Measurements from ENCODE around the gene LRRC10B.

Gene LRRC10B

GRCh38 chr11:61547246-61547645, 38.7 kb downstream of the LRRC10B start:
- no peak for DNase-seq (ENCODE audit: low read depth)
- TF ChIP-seq CTCF (IDR thresholded peaks at IDR 0.05; ENCODE audit: low read length, missing control alignments) = no peak
- H3K4me3 ChIP-seq (replicated peaks; ENCODE audit: low read depth, low read length) = no peak overlapping the region

DNA sequence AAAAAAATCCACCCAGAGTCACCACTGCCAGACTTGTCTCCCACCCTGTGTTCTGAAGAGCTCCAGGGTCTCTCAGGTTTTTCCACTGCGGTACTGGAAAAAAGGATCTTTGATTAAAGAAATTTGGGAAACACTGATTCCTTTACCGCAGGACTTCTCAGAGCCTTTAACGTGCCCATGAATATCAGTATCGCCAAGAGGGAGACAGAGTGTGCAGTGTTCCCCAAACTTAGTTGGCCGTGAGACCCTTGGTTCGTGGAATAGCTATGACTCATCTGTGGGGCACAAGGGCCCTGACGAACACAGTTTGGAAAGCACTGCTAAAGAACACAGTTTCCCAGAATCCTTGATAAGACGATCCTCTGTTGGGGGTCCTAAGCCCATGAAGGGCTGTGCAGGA, 40.6 kb downstream of the LRRC10B start:
- H3K4me3 ChIP-seq (replicated peaks; ENCODE audit: low read depth, low read length) = no peak overlapping the region
- DNase-seq (ENCODE audit: low read depth) = no peak

DNA sequence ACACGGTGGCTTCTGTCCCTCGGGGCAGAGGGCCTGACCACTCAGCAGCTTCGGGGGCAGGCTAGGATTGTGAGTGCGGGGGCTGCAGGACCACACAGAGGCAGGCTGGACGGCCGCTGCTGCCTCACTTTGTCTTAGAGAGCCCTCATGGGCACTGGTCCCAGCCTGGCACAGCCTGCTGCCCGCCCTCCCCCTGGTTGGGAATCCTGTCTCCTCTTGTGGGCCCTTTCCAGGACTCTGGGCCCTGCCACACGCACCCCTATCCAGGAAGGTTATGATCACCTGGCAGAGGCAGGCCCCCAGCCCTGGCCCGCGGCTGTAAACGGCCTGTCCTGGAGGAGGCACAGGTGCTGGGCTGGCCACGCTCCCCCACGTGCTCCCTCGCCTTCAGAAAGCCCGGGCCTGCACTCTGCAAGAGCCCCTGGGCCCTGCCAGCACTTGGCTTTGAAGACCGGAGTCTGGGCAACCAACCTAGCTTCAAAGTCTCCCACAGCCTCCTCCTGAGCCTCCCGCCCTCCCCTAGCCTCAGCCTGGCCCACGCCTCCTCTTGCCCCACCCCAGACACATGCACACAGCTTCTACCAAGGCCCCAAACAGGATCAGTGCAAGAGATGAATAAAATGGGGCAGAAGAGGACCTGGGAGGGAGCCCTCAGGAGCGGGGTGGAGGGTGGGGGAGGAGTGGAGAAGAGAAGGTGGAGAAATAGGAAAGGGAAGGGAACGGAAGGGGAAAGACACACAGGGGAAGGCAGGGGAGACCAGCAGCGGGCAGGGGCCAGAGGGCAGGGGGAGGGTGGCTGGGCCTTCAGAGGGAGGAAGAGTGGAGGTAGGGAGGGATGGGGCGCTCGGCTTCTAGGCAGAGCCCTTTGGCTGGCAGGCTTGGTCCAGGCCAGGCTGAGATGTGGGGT, 41.4 kb downstream of the LRRC10B start:
- no peak overlapping the region for H3K4me3 ChIP-seq (replicated peaks; ENCODE audit: low read depth, low read length)
- DNase-seq (ENCODE audit: low read depth) = no peak
- no peak for TF ChIP-seq CTCF (IDR thresholded peaks at IDR 0.05; ENCODE audit: low read length, missing control alignments)

More for the DNA sequence above, 40.6 kb downstream of the LRRC10B start:
- TF ChIP-seq CTCF (IDR thresholded peaks at IDR 0.05; ENCODE audit: low read length, missing control alignments) = no peak

- H3K4me3 ChIP-seq (replicated peaks; ENCODE audit: low read depth, low read length) = no peak overlapping the region
- TF ChIP-seq CTCF (IDR thresholded peaks at IDR 0.05; ENCODE audit: low read length, missing control alignments) = no peak
- DNase-seq (ENCODE audit: low read depth) = no peak
These were observed 42.2 kb downstream of the LRRC10B start for GRCh38 chr11:61550665-61551227.

GRCh38 chr11:61551634-61552033, 43.1 kb downstream of the LRRC10B start:
- TF ChIP-seq CTCF (IDR thresholded peaks at IDR 0.05; ENCODE audit: low read length, missing control alignments) = no peak
- DNase-seq (ENCODE audit: low read depth) = peak; percentile 25
- no peak overlapping the region for H3K4me3 ChIP-seq (replicated peaks; ENCODE audit: low read depth, low read length)

- H3K4me3 ChIP-seq (replicated peaks; ENCODE audit: low read depth, low read length) = no peak overlapping the region
- no peak for TF ChIP-seq CTCF (IDR thresholded peaks at IDR 0.05; ENCODE audit: low read length, missing control alignments)
- DNase-seq (ENCODE audit: low read depth) = no peak
These were observed 43.6 kb downstream of the LRRC10B start for GRCh38 chr11:61552108-61552635.
